Smooth muscle cell (in vitro differentiated cells): ENCODE data around the gene ADGRL3. TPM values are rescaled to one million over a fixed set of nuclear protein-coding genes. Genes with fewer than 3 reads are reported as not detected.

Experiments
- DNase-seq: peaks from one replicate; lab custom pipeline; 2025; ENCODE audit not compliant: unreplicated experiment; lab: John Stamatoyannopoulos, UW
- H2AFZ ChIP-seq: fragments of 200-600 bp; sonication (generic); 2 replicates; pipeline ENCODE4 v1.6.0; 2016; ENCODE audit warnings: antibody characterized with exemption, low read depth, mild to moderate bottlenecking
- H3F3A ChIP-seq: fragments of 200-600 bp; sonication (generic); 2 replicates; pipeline ENCODE4 v1.6.0; 2017; ENCODE audit warnings: antibody characterized with exemption, low read depth
- H3K27ac ChIP-seq: fragments of 200-600 bp; sonication (generic); 2 replicates; pipeline ENCODE4 v1.5.1; 2016; ENCODE audit warnings: low read depth, mild to moderate bottlenecking
- H3K27me3 ChIP-seq: fragments of 200-600 bp; sonication (generic); 2 replicates; pipeline ENCODE4 v1.6.1; 2016; ENCODE audit warnings: low read depth, mild to moderate bottlenecking
- H3K36me3 ChIP-seq: fragments of 200-600 bp; sonication (generic); 2 replicates; pipeline ENCODE4 v1.5.1; 2016; ENCODE audit warnings: low read depth
- H3K4me1 ChIP-seq: fragments of 200-600 bp; sonication (generic); 2 replicates; pipeline ENCODE4 v1.5.1; 2016; ENCODE audit warnings: low read depth
- H3K4me2 ChIP-seq: fragments of 200-600 bp; sonication (generic); 2 replicates; pipeline ENCODE4 v1.6.0; 2016; ENCODE audit warnings: mild to moderate bottlenecking
- H3K4me3 ChIP-seq: fragments of 200-600 bp; sonication (generic); 2 replicates; pipeline ENCODE4 v1.5.1; 2016; ENCODE audit warnings: mild to moderate bottlenecking
- H3K79me2 ChIP-seq: fragments of 200-600 bp; sonication (generic); 2 replicates; pipeline ENCODE4 v1.6.0; 2016; ENCODE audit warnings: low read depth, mild to moderate bottlenecking
- H3K9ac ChIP-seq: fragments of 200-600 bp; sonication (generic); 2 replicates; pipeline ENCODE4 v1.6.0; 2016; ENCODE audit warnings: low read depth
- H3K9me3 ChIP-seq: fragments of 200-600 bp; sonication (generic); replicated peaks from 2 replicates; pipeline ENCODE4 v1.5.1; 2016; ENCODE audit warnings: low read depth
- H4K20me1 ChIP-seq: fragments of 200-600 bp; sonication (generic); 2 replicates; pipeline ENCODE4 v1.6.0; 2016; ENCODE audit warnings: low read depth
- WGBS: methylation state at CpG from one replicate; pipeline ENCODE4 v1.1.7; 2016; ENCODE audit warnings: low lambda C conversion rate; 5-methylcytosine and 5-hydroxymethylcytosine counted together
- polyA plus RNA-seq: library from polyadenylated mRNA; unstranded; fragments of >200 nt; fragmentation: Nextera tagmentation; extraction: Ambion mirVana; gene quantifications from 2 replicates; pipeline ENCODE4 v1.2.1, GENCODE V29; 2016
- total RNA-seq: library from RNA; depleted of rRNA; stranded (reverse); fragments of >200 nt; gene quantifications from 2 replicates; pipeline ENCODE4 v1.2.3, GENCODE V29; 2014
- TF ChIP-seq, protein P1 (sequence below): fragments of 200-600 bp; sonication (generic); IDR thresholded peaks from 2 replicates; pipeline ENCODE4 v1.5.1; 2017; ENCODE audit warnings: borderline replicate concordance, mild to moderate bottlenecking, antibody characterized with exemption; ENCODE audit not compliant: insufficient read depth, poor library complexity, severe bottlenecking

Gene ADGRL3
- total and polyA plus RNA-seq, 2 experiments from 2014 or later = 2.4 to 9.5 TPM

DNA sequence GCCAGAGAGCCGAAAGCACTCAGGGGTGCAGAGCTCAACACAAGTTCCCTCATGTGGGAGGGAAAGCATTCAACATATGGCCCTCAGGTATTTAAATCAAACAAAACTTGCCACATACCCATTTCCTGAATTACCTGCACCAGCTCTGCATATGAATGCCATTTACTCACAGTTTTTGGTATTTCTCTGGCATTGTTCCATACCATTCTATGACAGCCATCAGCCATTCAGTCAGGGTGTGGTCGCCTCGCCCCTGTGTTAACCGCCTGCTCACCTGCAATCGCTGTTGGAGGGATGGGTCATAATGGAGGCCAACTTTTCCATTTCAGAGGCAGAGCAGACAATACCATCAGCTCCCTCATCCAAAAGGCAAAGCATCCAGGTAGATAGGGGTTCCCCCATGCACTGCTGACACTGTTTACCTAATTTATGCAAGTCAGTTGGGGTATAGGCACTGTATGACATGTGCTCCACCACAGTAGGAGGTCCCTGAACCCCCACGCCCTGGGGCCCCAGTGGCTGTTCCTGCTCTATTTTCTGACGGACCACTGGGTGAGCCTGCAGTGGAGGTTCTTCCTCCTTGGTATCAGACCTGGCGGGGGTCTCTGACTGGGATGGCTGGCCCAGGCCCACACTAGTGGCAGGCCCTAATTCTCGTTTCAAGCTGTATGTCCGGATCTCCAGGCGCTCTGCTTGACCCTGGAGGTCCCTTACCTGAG lies 227.1 kb downstream of the ADGRL3 start:
- H3K4me2 ChIP-seq = no peak overlapping the region
- H3K4me1 ChIP-seq = no peaks in the 10 kb centered on the region
- 90% methylated on average over 11 of the region's 11 CpGs for WGBS
- no peak overlapping the region for H3K27ac ChIP-seq
- no peak overlapping the region for H2AFZ ChIP-seq
- H4K20me1 ChIP-seq = no peaks in the 10 kb centered on the region
- no peak overlapping the region for H3K4me3 ChIP-seq
- H3K36me3 ChIP-seq = no peaks in the 10 kb centered on the region
- H3F3A ChIP-seq = no peaks in the 10 kb centered on the region
- no peak overlapping the region for H3K9ac ChIP-seq
- no peaks in the 10 kb centered on the region for H3K27me3 ChIP-seq
- no peak for DNase-seq
- no peaks in the 10 kb centered on the region for H3K79me2 ChIP-seq
- TF ChIP-seq, protein P1, sequence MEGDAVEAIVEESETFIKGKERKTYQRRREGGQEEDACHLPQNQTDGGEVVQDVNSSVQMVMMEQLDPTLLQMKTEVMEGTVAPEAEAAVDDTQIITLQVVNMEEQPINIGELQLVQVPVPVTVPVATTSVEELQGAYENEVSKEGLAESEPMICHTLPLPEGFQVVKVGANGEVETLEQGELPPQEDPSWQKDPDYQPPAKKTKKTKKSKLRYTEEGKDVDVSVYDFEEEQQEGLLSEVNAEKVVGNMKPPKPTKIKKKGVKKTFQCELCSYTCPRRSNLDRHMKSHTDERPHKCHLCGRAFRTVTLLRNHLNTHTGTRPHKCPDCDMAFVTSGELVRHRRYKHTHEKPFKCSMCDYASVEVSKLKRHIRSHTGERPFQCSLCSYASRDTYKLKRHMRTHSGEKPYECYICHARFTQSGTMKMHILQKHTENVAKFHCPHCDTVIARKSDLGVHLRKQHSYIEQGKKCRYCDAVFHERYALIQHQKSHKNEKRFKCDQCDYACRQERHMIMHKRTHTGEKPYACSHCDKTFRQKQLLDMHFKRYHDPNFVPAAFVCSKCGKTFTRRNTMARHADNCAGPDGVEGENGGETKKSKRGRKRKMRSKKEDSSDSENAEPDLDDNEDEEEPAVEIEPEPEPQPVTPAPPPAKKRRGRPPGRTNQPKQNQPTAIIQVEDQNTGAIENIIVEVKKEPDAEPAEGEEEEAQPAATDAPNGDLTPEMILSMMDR = no peak
- no peaks in the 10 kb centered on the region for H3K9me3 ChIP-seq

DNA sequence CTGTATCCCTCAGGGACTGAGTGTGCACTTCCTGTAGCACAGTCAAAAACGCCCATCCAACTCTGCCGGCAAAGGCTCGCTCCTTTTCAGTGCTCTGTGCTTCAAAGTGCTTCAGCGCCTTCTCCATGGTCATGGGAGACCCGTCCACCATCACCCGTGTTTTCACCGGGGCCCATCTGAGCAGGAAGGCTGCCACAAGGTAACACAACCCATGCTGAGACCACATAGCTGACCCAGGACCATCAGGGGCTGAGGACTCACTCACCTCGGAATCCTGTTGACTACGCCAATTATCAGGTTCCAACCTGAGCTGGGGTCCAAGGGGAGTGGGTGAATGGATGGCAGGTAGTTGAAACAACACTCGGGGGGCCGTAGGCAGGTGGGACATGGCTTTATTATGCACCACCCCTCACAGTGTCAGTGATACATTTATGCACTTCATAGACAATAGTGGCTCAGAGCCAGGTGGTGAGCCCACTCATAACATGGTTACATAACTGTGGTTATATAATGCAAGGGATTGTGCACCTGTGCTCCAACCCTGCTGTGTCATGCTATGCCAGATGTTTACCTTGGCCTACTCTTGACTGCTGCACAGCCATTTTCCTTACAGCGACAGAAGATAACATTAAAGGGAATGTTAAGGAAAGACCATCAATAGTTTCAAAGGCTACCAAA lies 227.8 kb downstream of the ADGRL3 start:
- H3K36me3 ChIP-seq = no peaks in the 10 kb centered on the region
- no peak overlapping the region for H3K27ac ChIP-seq
- H3F3A ChIP-seq = no peaks in the 10 kb centered on the region
- no peak overlapping the region for H3K4me2 ChIP-seq
- no peak for DNase-seq
- no peaks in the 10 kb centered on the region for H3K4me1 ChIP-seq
- no peak overlapping the region for H3K4me3 ChIP-seq
- no peaks in the 10 kb centered on the region for H3K27me3 ChIP-seq
- H3K9me3 ChIP-seq = no peaks in the 10 kb centered on the region
- no peak overlapping the region for H2AFZ ChIP-seq
- 87% methylated on average over 12 of the region's 12 CpGs for WGBS
- H3K79me2 ChIP-seq = no peaks in the 10 kb centered on the region
- no peak overlapping the region for H3K9ac ChIP-seq
- TF ChIP-seq, protein P1 = no peak
- no peaks in the 10 kb centered on the region for H4K20me1 ChIP-seq

DNA sequence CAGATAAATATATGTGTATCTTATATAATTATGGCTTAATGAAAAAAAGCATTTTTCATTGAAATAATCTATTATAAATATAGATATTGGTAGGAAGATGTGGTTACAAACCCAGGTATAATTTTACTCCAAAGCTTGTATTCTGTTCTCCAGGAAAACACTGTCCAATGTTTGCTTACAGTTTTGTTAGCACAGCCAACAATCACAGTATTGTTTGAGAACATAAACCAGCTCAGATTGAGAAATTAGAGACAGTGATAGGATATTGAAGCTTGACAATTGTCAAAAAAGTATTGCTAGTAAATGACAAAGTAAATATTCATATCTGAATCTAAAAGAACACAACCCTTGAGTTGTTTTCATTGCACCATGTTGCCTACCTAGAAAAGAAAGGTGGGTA lies 228.8 kb downstream of the ADGRL3 start:
- no peaks in the 10 kb centered on the region for H3K79me2 ChIP-seq
- TF ChIP-seq, protein P1 = no peak
- H3K36me3 ChIP-seq = no peaks in the 10 kb centered on the region
- H3K4me3 ChIP-seq = no peak overlapping the region
- no peaks in the 10 kb centered on the region for H3K4me1 ChIP-seq
- H3K9ac ChIP-seq = no peak overlapping the region
- no peak for DNase-seq
- H3F3A ChIP-seq = no peaks in the 10 kb centered on the region
- H3K27me3 ChIP-seq = no peaks in the 10 kb centered on the region
- no peak overlapping the region for H3K4me2 ChIP-seq
- no peaks in the 10 kb centered on the region for H4K20me1 ChIP-seq
- H3K9me3 ChIP-seq = no peaks in the 10 kb centered on the region
- no peak overlapping the region for H2AFZ ChIP-seq
- H3K27ac ChIP-seq = no peak overlapping the region
